Trophoblast cell (in vitro differentiated cells and primary cell): Measurements from ENCODE around the gene ZFAND5.

ENCODE experiments used
- DNase-seq, 2 donors: peaks; one replicate each; pipeline ENCODE4 v3.0.0-alpha.2; 2016
- H2AFZ ChIP-seq: 2 replicates; pipeline ENCODE4 v1.6.1; 2013; ENCODE audit warnings: low read length, moderate library complexity, mild to moderate bottlenecking; ENCODE audit not compliant: insufficient read depth, poor library complexity
- H2AK5ac ChIP-seq: 2 replicates; pipeline ENCODE4 v1.6.1; 2013; ENCODE audit warnings: mild to moderate bottlenecking, low read length
- H2BK120ac ChIP-seq: 2 replicates; pipeline ENCODE4 v1.6.1; 2013; ENCODE audit warnings: low read length, mild to moderate bottlenecking, moderate library complexity; ENCODE audit not compliant: insufficient read depth, poor library complexity
- H2BK12ac ChIP-seq: 2 replicates; pipeline ENCODE4 v1.6.1; 2013; ENCODE audit warnings: mild to moderate bottlenecking, low read length, moderate library complexity
- H2BK5ac ChIP-seq: 2 replicates; pipeline ENCODE4 v1.6.1; 2013; ENCODE audit warnings: low read length, low read depth, moderate library complexity, mild to moderate bottlenecking; ENCODE audit not compliant: poor library complexity
- H3K14ac ChIP-seq: 2 replicates; pipeline ENCODE4 v1.6.1; 2013; ENCODE audit warnings: mild to moderate bottlenecking, low read length
- H3K18ac ChIP-seq: 2 replicates; pipeline ENCODE4 v1.6.1; 2013; ENCODE audit warnings: mild to moderate bottlenecking, low read length
- H3K23ac ChIP-seq: 2 replicates; pipeline ENCODE4 v1.6.1; 2013; ENCODE audit warnings: low read length
- H3K27ac ChIP-seq: 2 replicates; pipeline ENCODE4 v1.5.1; 2013; ENCODE audit warnings: low read depth, mild to moderate bottlenecking, inconsistent platforms, low read length, moderate library complexity
- H3K27me3 ChIP-seq: 2 replicates; pipeline ENCODE4 v1.6.1; 2013; ENCODE audit warnings: inconsistent platforms, mild to moderate bottlenecking, low read length, moderate library complexity; ENCODE audit not compliant: insufficient read depth
- H3K36me3 ChIP-seq, 2 experiments: 1 replicate in 1 of 2; 2 replicates in 1 of 2; pipeline ENCODE4 v1.6.1; 2013; ENCODE audit warnings: low read length in 2 of 2, mild to moderate bottlenecking in 2 of 2, moderate library complexity in 1 of 2; ENCODE audit not compliant: insufficient read depth in 2 of 2, control insufficient read depth in 1 of 2
- H3K4ac ChIP-seq: 2 replicates; pipeline ENCODE4 v1.6.1; 2013; ENCODE audit warnings: low read depth, mild to moderate bottlenecking, low read length, moderate library complexity
- H3K4me1 ChIP-seq, 2 experiments: 1 replicate in 1 of 2; 2 replicates in 1 of 2; pipeline ENCODE4 v1.6.1; 2013; ENCODE audit warnings: low read length in 2 of 2, mild to moderate bottlenecking in 2 of 2, moderate library complexity in 1 of 2; ENCODE audit not compliant: insufficient read depth in 2 of 2, control insufficient read depth in 1 of 2
- H3K4me2 ChIP-seq: 2 replicates; pipeline ENCODE4 v1.6.1; 2013; ENCODE audit warnings: inconsistent platforms, mild to moderate bottlenecking, low read length, moderate library complexity
- H3K4me3 ChIP-seq: 2 replicates; pipeline ENCODE4 v1.5.1; 2013; ENCODE audit warnings: mild to moderate bottlenecking, low read depth, low read length, inconsistent platforms
- H3K79me1 ChIP-seq: one replicate; pipeline ENCODE4 v1.6.1; 2013; ENCODE audit warnings: low read length
- H3K79me2 ChIP-seq: 2 replicates; pipeline ENCODE4 v1.6.1; 2013; ENCODE audit warnings: low read length, mild to moderate bottlenecking; ENCODE audit not compliant: control insufficient read depth, insufficient read depth, poor library complexity
- H3K9ac ChIP-seq: 2 replicates; pipeline ENCODE4 v1.6.1; 2013; ENCODE audit warnings: mild to moderate bottlenecking, low read length
- H3K9me3 ChIP-seq: 2 replicates; pipeline ENCODE4 v1.6.1; 2013; ENCODE audit warnings: low read depth, mild to moderate bottlenecking, control low read depth, inconsistent platforms, low read length; ENCODE audit not compliant: insufficient read depth
- H4K12ac ChIP-seq: 2 replicates; pipeline ENCODE4 v1.6.1; 2013; ENCODE audit warnings: low read depth, mild to moderate bottlenecking, low read length, moderate library complexity
- H4K8ac ChIP-seq: 2 replicates; pipeline ENCODE4 v1.6.1; 2013; ENCODE audit warnings: low read depth, mild to moderate bottlenecking, low read length, moderate library complexity
- H4K91ac ChIP-seq: one replicate; pipeline ENCODE4 v1.6.1; 2013; ENCODE audit warnings: low read depth, mild to moderate bottlenecking, low read length, moderate library complexity
- WGBS: extraction: QIAGEN DNeasy Blood & Tissue Kit; methylation state at CpG from one replicate; pipeline ENCODE4 v1.1.7; 2013; ENCODE audit warnings: missing lambda C conversion rate; ENCODE audit not compliant: insufficient read length, insufficient coverage; ENCODE audit errors: extremely low coverage; 5-methylcytosine and 5-hydroxymethylcytosine counted together

Gene ZFAND5

GRCh38 chr9:72371151-72371550 is 6.1 kb upstream of the ZFAND5 start:
- Histone ChIP-seq H3K18ac (no peak overlapping the region), H3K23ac (no peak overlapping the region), H2AK5ac (no peak overlapping the region), H2BK12ac (no peak overlapping the region), H3K4me2 (no peak overlapping the region), H3K4me1 (no peaks in the 10 kb centered on the region), H3K9me3 (no peaks in the 10 kb centered on the region), H3K79me2 (no peaks in the 10 kb centered on the region), H4K91ac (no peak overlapping the region), H3K27ac (no peak overlapping the region), H3K36me3 (no peaks in the 10 kb centered on the region), H3K27me3 (no peaks in the 10 kb centered on the region), H3K79me1 (no peaks in the 10 kb centered on the region), H3K14ac (no peak overlapping the region), H3K9ac (no peak overlapping the region), H3K4me3 (no peak overlapping the region), H4K12ac (no peak overlapping the region), H2BK5ac (no peak overlapping the region), H3K4ac (no peak overlapping the region), H2BK120ac (no peak overlapping the region), H4K8ac (no peak overlapping the region), H2AFZ (no peak overlapping the region)
- no peak for DNase-seq

- peak overlapping the region; percentile 96 for H3K27ac ChIP-seq
- H3K14ac ChIP-seq, result peak overlapping the region; percentile 91
- peaks cover 0 to 2% of the 10 kb centered on the region in 2 experiments for H3K36me3 ChIP-seq
- H3K27me3 ChIP-seq, result no peaks in the 10 kb centered on the region
- peak overlapping the region; percentile 87 for H3K18ac ChIP-seq
- H2AFZ ChIP-seq, result peak overlapping the region; percentile 42
- H2BK120ac ChIP-seq, result peak overlapping the region; percentile 87
- peaks cover 20% of the 10 kb centered on the region for H3K79me1 ChIP-seq
- peak overlapping the region; percentile 26 for H3K4ac ChIP-seq
- DNase-seq, result peak; percentile 78 to 84
- peak overlapping the region; percentile 87 for H4K12ac ChIP-seq
- peaks cover 22% of the 10 kb centered on the region for H3K79me2 ChIP-seq
- H2BK5ac ChIP-seq, result peak overlapping the region; percentile 89
- peak overlapping the region; percentile 73 for H3K4me3 ChIP-seq
- peak overlapping the region; percentile 40 for H2AK5ac ChIP-seq
- H3K9me3 ChIP-seq, result no peaks in the 10 kb centered on the region
- peak overlapping the region; percentile 51 for H2BK12ac ChIP-seq
- H4K8ac ChIP-seq, result peak overlapping the region; percentile 92
- peak overlapping the region; percentile 98 for H4K91ac ChIP-seq
- no CpG with 5 or more reads among the region's 38 CpGs for WGBS
- H3K23ac ChIP-seq, result no peak overlapping the region
- H3K4me1 ChIP-seq, result no peaks in the 10 kb centered on the region
- H3K9ac ChIP-seq, result peak overlapping the region; percentile 83
- H3K4me2 ChIP-seq, result peak overlapping the region; percentile 95
These were observed 683 bp upstream of the ZFAND5 start for GRCh38 chr9:72365525-72366256.

- Histone ChIP-seq H3K79me2 (peaks cover 24% of the 10 kb centered on the region), H3K4me2 (peak overlapping the region; percentile 60), H4K12ac (peak overlapping the region; percentile 84), H3K27me3 (no peaks in the 10 kb centered on the region), H3K18ac (peak overlapping the region; percentile 97), H4K91ac (peak overlapping the region; percentile 98), H2BK5ac (peak overlapping the region; percentile 98), H3K9me3 (no peaks in the 10 kb centered on the region), H2BK12ac (no peak overlapping the region), H2AFZ (peak overlapping the region; percentile 88), H3K36me3 (peaks cover 0 to 14% of the 10 kb centered on the region in 2 experiments), H3K27ac (peak overlapping the region; percentile 97), H3K14ac (peak overlapping the region; percentile 99), H3K4me1 (peaks cover 0 to 2% of the 10 kb centered on the region in 2 experiments), H2BK120ac (peak overlapping the region; percentile 78), H3K9ac (peak overlapping the region; percentile 99), H4K8ac (peak overlapping the region; percentile 69), H3K4ac (peak overlapping the region; percentile 100), H3K79me1 (peaks cover 20% of the 10 kb centered on the region), H2AK5ac (peak overlapping the region; percentile 89), H3K23ac (no peak overlapping the region), H3K4me3 (peak overlapping the region; percentile 94)
- WGBS, result no CpG with 5 or more reads among the region's 73 CpGs
- DNase-seq, result peak in 1 of 2 donors; percentile 57
These were observed 915 bp downstream of the ZFAND5 start for GRCh38 chr9:72363908-72364678.

- Histone ChIP-seq H2AFZ (no peak overlapping the region), H3K9ac (peak overlapping the region; percentile 28), H3K4ac (peak overlapping the region; percentile 98), H4K8ac (no peak overlapping the region), H3K27me3 (no peaks in the 10 kb centered on the region), H3K4me2 (peak overlapping the region; percentile 85), H3K27ac (no peak overlapping the region), H3K9me3 (no peaks in the 10 kb centered on the region), H2BK5ac (no peak overlapping the region), H3K4me1 (peaks cover 0 to 2% of the 10 kb centered on the region in 2 experiments), H3K18ac (no peak overlapping the region), H3K23ac (no peak overlapping the region), H3K36me3 (peaks cover 0 to 14% of the 10 kb centered on the region in 2 experiments), H3K14ac (no peak overlapping the region), H4K91ac (no peak overlapping the region), H4K12ac (no peak overlapping the region), H3K79me2 (peaks cover 24% of the 10 kb centered on the region), H3K4me3 (peak overlapping the region; percentile 66), H2BK120ac (no peak overlapping the region), H3K79me1 (peaks cover 20% of the 10 kb centered on the region), H2AK5ac (no peak overlapping the region), H2BK12ac (no peak overlapping the region)
- no peak for DNase-seq
- no CpG with 5 or more reads among the region's 2 CpGs for WGBS
These were observed 1.8 kb downstream of the ZFAND5 start for GRCh38 chr9:72363236-72363635.
